ENCODE measurements around the gene LRRC7.

- no peak for TF ChIP-seq CTCF (IDR thresholded peaks at IDR 0.05 in 4 of 5, conservative IDR thresholded peaks at IDR 0.05 in 1 of 5)
- no peak for TF ChIP-seq POLR2A (IDR thresholded peaks at IDR 0.05)
Measured at GRCh38 chr1:69643266-69643665, 75.5 kb downstream of the LRRC7 start.

Data from gastrocnemius medialis (tissue), 4 donors.